NCI-H1417 treated with DMSO at 0.1 percent for 48 hours (cell line): ENCODE results near the gene QSOX2.

Experiments
- DNase-seq: peaks from one replicate; lab custom pipeline; 2025; lab: John Stamatoyannopoulos, UW

Gene QSOX2

DNA sequence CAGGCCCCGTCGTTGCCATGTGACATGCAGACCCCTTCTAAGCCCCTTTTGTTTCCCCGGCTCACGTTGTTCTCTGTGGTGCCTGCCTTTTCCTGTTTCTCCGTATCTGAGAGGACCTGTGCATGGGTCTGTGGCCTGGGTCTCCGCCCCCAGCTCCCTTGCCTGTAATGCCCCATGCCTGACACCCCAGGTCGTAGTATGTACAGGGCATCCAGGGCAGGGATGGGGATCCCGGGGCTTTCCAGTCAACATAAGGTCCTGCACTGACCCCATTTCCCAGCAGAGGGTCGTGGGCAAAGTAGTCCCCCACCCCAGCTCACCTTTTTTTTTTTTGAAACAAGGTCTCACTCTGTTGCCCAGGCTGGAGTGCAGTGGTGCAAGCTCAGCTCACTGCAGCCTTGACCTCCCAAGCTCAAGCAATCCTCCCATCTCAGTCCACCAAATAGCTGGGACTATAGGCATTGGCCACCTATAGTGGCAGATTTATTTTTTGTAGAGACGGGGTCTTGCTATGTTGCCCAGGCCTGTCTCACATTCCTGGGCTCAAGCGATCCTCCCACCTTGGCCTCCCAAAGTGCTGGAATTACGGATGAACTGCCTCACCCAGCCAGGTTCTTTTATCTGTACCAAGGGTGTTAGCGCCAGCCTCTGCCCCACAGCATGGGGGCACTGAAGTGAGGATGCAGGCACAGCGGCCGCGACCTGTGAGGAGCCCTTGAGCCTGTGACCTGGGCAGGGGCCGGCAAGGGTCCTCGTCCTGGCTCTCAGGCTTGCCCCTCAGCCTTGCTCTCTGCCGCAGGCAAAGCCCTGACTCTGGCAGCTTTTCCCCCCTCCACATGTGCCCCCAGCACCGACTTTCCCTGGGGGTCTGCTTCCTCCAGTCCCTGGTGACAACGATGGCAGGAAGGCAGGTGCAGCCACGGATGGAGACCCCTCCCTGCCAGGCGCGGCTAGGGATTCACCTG lies 19.1 kb upstream of the QSOX2 start:
- no peak for DNase-seq

DNA sequence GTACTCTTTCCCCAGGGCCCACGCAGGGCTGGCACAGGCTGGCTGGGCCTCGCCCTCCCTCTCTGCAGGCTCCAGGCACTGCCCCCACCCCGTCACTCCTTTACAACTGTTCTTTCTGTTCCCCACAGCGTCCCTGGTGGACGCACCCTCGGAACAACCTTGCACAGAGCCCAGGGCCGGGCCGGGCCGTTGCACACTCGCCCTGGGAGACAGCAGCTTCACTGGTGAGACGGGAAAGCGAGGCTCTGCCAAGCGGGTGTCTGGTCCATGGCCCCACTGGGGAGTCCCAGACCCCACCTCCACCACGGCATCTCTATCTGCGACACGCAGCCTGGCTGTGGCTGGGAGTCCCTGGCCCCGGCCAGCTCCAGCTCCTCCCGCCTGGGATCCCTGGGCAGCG lies 18.4 kb upstream of the QSOX2 start:
- DNase-seq = no peak

- no peak for DNase-seq
Measured at GRCh38 chr9:136262671-136263178, 17.1 kb upstream of the QSOX2 start.

DNA sequence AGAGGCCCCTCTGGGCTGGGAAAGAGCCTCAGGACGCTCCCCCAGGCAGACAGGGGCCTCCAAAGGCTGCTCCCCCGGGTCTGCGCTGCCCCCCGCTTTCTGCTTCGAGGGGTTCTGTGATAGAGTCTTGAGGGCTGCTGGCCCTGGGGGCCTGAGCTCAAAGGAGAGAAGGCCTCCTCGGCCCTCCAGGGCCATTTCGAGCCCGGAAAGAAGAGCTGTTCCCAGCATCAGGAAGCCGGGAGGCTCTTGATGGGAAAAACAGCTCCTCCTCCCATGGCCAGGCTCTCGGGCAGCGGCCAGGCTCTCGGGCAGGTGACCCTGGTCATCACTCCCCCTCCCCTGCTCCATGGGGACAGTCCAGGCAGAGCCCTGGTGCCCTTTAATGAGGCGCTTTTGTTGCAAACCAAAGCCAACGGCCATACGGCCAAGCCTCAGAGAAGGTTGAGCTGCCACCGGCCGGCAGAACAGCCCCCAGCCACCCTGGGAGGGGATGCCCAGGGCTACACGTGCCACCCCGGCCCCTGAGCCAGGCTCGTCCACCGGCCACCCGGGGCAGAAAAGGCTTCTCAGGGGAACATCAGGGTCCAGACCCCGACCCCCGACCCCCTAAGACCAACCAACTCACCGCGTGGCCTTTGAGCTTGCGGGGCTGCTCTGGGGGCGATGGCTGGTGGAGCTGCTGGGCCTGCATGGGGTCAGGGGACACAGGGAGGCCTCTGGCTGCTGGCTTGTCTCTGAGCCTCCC lies 16.2 kb upstream of the QSOX2 start:
- DNase-seq = no peak

DNA sequence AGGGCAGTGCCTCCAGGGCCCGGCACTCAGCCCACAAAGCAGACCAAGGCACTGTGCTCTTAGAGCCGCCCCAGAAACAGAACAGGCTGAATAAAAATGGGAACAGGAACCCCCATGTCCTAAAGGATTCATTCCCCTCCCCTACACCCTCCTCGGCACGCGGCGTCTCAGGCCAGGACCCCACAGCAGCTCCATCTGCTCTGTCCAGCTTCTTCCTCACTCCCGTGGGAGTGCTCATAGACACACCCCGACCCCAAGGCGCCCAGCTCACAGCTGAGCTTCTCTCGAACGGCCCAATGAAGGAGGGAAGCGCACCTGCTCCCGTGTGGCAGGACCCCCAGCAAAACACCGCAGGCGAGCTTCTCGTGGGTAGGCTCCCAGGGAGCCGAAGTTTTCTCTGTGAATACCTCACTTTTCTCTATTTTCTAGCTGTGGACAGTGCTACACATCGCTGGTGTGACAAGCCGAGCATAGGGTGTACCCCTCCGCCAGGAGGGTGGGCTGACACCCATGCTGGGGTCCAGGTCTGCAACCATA lies 15.4 kb upstream of the QSOX2 start:
- no peak for DNase-seq

DNA sequence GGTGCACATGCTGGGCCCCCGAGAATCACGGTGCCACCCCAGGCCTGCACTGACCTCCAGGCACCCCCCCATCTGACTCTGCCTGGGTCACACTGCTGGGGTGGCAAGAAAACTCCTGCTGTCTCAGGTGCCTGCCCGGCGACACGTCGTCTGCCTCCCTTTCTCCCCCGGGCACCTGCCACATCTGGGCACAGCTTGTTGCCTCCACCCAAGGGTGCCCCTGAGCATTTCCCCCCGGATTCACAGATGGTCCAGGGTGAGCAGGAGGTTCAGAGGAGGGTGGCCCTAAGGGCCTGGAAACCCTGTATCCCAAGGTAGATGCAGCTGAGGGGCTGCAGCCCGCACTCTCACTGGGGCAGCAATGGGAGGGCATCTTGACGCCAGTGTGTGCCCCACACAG lies 14.9 kb upstream of the QSOX2 start:
- DNase-seq = no peak

DNA sequence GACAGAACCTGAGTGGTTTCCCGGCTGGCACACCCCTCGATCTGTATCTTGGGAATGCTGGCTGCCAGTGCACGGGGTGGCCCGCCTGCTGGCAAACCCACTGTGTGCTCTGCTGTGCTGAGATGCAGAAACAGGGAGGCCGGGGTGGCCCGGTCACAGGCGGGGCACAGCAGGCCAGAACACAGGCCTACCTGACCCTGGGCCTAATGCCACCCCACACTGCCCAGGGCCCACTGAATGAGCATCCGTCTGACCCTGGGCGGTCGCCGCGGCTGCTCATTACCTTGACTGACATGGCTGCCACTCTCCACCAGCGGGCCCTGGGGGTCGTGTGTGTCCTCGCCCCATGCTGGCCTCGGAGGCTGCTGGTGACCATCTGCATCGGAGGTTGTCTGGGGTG lies 14.2 kb upstream of the QSOX2 start:
- no peak for DNase-seq

DNA sequence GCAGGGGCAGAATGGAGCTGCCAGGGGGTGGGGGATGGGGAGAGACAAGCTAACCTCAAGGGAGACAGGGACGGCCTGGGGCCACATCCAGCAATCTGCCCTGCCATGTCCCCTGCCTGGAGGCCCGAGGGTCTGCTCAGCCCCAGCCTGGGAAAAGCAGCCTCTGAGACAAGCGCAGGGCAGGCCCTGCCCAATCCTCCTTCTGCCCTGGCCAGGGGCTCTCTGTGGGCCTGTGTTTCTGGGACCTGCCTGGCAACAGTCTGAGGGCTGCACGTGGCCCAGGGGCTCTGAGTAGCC lies 13.9 kb upstream of the QSOX2 start:
- no peak for DNase-seq

DNA sequence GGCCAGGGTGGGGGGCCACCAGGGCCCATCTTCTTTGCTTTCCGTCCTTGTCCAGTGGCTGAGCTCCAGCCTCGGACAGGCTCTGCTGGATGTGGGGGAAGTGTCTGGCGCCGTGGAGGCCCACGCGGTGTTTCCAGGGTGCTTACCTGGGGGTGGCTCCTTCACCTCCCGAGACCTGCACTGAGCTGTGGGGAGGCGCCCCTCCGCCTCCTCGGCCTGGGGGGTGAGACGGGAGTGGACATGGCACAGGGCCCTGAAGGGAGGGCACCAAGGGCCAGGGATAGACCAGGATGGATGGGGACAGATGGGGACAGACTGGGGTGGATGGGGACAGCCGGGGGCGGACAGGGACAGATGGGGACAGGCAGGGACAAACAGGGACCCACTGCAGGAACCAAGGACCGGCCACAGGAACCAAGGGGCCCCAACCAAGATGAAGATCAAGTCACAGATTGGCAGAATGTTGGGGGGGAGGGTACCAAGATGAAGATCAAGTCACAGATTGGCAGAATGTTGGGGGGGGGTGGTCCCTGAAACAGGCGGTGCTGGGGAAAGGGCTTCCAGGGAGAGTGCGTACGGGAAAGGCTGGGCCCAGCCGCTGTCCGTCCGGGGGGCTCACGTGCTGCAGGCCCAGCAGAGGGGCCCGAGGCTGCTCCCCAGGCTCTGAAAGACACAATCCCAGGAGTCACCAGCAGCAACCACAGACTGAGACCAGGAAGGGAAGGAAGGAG lies 13.3 kb upstream of the QSOX2 start:
- no peak for DNase-seq

- DNase-seq = no peak
Measured at GRCh38 chr9:136258299-136258625, 12.7 kb upstream of the QSOX2 start.

DNA sequence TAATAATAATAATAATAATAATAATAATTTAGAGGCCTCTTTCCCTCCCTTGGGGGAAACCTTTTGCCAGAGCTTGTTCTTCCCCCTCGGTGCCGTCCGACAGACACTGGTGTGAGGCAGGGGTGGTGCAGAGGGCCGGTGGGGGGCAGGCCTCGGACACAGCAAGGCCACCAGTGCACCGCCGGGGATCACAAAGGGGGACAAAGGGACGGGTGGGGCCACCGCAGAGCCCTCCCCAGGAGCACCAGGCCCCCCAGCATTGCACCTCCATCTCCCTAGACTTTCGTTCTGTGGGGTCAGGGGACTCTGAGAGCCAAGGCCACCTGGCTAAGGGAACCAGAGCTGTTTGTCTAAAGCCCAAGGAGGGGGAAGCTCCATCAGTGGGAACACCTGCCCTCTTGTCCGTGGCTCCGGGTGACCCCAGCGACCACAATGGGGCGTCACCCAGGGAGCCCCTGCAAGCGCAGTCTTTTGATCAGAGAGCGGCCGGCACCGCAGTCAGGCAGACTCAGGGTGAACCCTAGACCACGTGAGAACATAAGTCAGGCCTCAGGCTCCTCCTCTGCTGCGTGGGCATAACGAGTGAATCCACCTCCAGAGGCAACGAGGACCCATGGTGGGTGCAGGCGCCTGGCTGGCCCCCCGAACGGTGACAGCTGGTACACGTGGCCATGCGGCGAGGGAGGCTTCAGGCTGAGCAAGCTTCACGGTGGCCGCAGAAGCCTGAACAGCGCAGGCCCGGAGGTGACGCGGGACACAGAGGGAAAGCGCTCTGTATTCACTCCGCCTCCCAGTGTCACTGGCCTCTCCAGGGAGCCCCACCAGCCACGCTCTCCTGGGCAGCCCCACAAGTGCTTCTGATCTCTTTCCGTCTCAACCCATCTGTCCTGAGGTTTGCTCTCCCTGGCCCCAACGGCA lies 12.0 kb upstream of the QSOX2 start:
- DNase-seq = no peak

- no peak for DNase-seq
Measured at GRCh38 chr9:136255896-136256890, 10.6 kb upstream of the QSOX2 start.

GRCh38 chr9:136255166-136255538 lies 9.5 kb upstream of the QSOX2 start:
- DNase-seq = no peak

DNA sequence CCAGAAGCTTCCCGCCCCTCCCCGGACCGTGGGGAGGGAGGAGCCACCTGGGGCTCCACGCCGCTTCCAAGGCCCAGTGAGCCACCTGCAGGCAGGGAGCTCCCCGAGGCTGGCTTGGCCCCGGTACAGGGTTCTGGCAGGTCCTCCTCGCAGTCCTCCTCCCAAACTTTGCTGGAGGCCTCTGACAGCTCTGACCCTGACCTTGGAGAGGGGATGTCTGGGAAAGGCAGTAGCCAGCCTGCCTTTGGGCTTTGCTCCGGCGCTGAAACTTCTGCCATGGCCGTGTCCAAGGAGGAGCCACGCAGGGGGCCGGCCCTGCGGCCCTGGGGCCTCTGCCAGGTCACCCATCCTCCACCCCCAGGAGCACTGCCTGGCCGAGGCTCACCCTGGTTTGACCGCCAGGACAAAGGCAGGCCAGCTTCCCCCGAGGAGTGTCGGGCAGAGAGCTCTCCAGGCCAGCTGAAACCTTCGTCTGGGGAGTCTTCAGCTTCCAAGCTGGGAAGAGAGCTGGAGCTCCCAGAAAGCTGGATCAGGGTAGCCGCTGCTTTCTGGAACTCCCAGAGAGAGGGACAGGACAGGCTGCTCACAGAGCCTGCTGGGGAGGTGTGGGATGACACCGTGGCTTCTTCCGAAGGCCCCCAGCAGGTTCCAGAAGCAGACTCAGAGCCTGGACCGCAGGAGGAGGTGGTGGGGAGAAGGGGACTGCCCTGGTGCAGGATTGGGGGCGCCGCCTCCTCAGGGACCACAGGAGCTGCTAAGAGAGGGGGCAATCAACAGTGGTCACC lies 9.0 kb upstream of the QSOX2 start:
- DNase-seq = no peak

- DNase-seq = no peak
Measured at GRCh38 chr9:136253246-136254130, 7.9 kb upstream of the QSOX2 start.

GRCh38 chr9:136252846-136253245 lies 7.2 kb upstream of the QSOX2 start:
- DNase-seq = no peak

DNA sequence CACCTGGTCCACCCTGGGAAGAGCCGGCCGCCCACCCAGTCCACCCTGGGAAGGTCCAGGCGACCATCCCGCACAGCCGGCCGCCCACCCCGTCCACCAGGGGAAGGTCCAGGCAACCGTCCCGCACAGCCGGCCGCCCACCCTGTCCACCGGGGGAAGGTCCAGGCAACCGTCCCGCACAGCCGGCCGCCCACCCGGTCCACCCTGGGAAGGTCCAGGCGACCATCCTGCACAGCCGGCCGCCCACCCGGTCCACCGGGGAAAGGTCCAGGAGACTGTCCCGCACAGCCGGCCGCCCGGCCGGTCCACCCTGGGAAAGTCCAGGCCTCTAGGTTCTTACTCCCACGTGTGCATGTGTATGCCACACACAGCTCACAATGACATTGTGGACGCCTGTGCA lies 6.7 kb upstream of the QSOX2 start:
- no peak for DNase-seq
